GM15510 (cell line): Measurements from ENCODE around the gene ADK.

Experiments used
- POLR2A ChIP-seq: IDR thresholded peaks from 3 replicates; pipeline ENCODE4 v1.6.1; 2011; ENCODE audit warnings: borderline replicate concordance; ENCODE audit not compliant: insufficient read length; ENCODE audit errors: extremely low read depth

ADK gene

DNA sequence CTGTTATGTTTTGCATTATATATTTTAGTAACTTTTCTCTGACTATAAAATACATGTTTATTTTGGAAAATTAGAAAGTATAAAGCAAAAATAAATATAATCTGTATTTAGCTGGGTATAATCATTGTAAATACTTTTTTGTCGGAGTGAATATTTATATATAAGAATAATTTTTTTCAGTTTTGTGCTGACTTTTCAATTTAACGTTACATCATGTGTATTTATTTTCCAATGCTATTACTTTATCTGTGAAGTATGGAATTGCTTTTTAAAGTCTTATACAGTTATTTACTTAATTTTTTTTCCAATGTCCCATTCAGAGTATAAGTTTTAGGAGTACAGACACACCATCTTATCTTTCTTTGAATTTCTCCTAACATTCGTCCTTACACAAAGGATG is 15.6 kb upstream of the ADK start:
- TF ChIP-seq POLR2A = no peak

GRCh38 chr10:74137992-74138391 is 13.0 kb upstream of the ADK start:
- no peak for TF ChIP-seq POLR2A

DNA sequence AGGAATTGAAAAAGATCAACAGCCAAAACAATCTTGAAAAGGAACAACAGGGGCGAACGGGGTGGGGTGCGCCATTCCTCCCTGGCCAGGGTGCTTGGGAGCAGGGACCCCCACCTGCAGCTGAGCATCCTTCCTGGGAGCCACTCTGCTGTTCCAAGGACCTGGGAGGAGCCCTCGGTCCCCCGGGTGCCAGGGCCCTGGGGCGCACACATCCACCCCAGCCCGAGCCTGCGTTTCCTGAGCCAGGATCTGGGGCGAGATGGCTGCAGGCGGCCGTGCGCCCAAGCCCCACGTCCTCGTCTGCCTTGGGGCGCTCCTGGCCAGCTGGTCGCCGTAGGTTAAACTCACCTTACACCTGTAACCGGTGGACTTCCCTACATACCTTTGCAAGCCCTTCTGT is 11.0 kb upstream of the ADK start:
- no peak for TF ChIP-seq POLR2A

DNA sequence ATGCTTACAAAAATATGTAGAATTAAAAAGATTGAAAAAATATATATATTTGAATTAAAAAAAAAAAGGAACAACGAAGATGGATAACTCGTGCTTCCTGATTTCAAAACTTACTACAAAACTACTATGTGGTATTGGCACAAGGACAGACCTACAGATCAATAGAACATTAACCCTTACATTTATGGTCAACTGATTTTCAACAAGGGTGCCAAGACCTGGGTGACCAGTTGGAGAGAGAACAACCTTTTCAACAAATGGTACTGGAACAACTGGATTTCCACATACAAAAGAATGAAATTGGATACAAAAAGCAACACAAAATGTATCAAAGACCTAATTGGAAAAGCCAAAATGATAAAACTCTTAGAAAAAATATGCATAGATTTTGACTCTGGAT is 10.5 kb upstream of the ADK start:
- no peak for TF ChIP-seq POLR2A

- TF ChIP-seq POLR2A = no peak
Measured at GRCh38 chr10:74145133-74145532, 5.9 kb upstream of the ADK start.

DNA sequence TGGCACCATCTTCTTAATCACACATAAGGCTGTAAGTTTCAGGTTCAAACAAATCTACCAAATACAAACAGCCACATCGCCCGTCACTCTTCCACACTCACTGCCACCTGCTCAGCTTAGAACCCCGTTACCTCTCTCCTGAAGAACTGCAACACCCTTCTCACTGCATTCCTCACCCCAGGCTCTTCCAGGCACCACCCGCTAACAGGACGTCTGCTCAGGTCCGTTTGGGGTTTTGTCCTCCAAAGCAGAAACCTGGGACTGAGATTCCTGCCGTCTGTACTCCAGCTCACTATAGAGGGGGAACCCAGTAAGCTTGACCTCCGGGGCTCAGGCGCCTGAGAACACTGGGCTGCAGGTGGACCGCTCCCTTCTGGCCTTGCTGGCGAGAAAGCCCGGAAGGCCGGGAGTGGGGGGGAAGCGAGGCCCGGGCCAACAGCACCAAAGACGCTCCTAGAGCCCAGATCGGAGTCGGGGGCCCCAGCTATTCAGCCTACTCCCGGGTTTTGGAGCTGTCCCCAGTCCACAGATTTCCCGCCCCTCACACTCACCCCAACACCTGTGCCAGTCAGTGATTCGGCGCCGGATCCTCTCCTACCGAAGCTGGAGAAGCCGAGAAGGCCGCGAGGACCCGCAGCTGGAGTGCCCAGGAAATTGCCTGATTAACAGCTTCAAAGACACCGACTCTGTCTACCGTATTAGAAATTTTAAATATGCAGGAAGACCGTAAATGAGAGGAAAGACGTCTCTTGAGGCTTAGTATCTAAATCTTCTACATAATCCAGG is 624 bp upstream of the ADK start, which contains the start of gene AP3M1:
AP3M1 (minus strand) TSS at position 625 of the 786 bp plus-strand sequence. CDS start 12,449 bp downstream, outside the sequence.
- TF ChIP-seq POLR2A = peak; percentile 53

GRCh38 chr10:74151879-74152722 is 1.1 kb downstream of the ADK start:
- no peak for TF ChIP-seq POLR2A

GRCh38 chr10:74153123-74153522 is 2.1 kb downstream of the ADK start:
- no peak for TF ChIP-seq POLR2A

GRCh38 chr10:74153676-74154075 is 2.7 kb downstream of the ADK start:
- TF ChIP-seq POLR2A = no peak

DNA sequence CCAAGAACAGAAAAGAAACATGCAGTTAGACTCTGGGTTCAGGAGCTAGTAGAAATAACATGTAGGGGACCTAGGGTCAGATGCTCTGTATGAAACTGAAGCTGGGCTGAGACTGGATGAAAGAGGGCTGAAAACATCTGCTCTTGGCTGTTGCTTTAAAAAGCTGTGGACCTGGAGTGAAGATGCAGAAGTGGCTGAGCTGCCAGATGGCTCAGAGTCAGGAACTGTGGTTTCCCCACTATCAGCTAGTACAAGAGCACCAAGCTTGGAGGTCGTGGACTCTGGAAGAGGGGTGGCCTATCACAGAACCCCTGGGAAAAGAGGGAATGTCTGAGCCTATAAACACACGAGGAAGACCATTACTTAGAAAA is 5.9 kb downstream of the ADK start:
- TF ChIP-seq POLR2A = no peak

GRCh38 chr10:74160013-74160412 is 9.0 kb downstream of the ADK start:
- no peak for TF ChIP-seq POLR2A

DNA sequence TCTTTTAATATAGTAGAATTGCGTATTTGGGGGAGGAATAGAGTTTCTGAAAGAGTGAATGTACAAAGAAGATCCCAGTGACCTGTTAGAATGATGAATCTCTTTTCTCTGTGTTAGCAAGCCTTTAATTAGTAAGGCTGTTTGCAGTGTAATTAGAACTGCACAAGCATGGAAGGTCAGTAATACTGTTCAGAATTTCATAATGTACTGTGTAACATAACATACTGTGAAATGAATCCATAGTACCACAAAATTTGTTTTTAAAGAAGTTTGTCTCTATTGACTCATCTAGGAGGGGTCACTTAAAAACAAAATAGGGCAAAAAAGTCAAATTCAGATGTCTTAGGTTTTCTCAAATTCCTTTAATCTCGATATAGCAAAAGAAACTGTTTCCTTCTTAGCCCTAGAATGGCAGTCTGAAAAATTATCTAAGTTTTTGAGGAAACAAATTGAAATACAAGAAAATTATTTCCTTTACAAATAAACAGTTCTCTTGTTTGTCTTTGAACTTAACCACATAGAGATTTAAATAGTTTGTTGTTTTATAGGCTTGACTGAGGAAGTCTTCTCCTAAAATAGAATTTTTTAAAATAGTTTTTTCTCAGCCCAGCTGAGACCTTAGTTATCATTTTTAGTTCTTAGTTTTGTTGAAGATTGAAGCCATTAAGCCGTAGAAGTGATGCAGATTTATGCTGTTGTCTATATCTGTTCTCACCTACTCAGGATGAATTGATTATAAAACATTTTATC is 12.5 kb downstream of the ADK start:
- no peak for TF ChIP-seq POLR2A

DNA sequence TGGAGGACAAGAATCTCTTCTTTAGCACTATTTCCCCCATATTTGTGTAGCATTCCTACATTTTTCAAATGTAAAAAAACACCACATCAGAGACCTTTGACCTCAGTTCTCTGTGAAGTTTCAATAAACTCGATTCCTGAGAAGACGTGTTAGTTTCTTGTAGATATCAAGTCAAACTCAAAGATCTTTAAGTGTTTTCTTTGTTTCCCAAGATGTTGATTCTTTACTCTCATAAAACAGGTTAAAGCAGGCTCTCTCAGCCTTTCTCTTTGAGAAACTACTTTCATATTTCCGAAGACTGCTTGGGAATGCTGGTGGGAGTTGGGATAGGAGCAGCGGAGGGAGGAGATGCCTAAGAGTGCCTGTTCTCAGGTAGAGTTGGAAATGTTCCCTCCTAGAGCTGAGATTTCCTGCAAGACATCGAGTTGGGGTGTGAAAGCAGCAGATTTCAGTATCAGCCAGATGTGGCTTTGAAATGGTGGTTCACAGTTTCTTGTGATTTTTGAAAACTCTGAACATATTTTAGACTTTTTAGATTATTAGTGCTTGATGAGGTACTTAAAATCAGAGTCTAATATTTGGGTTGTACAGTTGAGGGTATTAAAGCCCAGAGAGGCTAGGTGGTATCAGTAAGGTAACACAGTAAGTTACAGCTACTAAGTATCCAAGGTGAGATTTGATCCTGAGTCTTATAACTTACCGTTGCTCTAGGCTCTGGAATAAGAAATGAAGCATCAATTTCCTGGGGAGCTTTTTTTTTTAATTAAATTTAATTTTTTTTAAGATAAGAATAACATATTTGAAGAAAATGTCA is 13.9 kb downstream of the ADK start:
- no peak for TF ChIP-seq POLR2A

- TF ChIP-seq POLR2A = no peak
Measured at GRCh38 chr10:74165530-74165901, 14.5 kb downstream of the ADK start.
